ENCODE results near the gene TMC7.

The TMC7 gene

DNA sequence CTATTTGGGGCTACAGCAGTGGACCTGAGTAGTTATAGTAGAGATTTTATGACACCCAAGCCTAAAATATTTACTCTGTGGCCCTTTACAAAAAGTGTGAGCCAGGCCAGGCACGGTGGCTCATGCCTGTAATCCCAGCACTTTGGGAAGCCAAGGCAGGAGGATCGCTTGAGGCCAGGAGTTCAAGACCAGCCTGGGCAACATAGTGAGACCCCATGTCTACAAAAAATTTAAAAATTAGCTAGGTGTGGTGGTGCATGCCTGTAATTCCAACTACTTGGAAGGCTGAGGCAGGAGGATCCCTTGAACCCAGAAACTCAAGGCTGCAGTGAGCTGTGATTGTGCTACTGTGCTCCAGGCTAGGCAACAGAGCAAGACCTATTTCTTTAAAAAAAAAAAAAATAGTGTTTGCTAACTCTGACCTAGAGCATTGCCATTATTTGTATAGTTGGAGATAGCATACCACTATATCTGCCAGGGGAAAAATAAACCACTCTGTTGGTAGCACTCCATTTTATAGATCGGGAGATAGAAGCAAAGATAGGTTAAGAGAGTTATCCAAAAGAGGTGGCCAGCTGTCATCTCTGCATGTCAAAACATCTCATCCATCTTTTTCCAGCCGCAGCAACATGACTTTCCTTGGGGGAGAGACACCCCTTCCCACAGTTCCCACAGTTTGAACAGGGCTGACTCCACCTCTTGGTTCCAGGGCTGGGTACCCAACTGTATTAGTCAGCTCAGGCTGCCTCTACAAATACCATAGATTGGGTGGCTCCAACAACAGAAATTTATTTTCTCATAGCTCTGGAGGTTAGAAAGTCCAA lies 127.0 kb downstream of the TMC7 start:
- no peak for FAIRE-seq
- DNase-seq (ENCODE audit: low spot score) = no peak

DNA sequence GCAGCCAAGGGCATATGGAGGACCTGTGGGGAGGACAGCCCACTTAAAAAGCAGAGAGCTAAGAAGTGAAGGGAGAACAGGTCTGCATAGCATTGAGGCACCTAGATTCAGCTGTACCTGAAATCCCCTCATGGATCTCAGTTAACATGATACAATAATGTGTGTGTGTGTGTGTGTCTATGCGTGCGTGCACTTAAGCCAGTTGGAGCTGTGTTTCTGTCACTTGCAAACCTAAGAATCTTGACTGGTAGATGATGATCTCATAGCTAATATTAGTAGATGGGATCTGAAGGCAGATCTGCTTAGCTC lies 128.3 kb downstream of the TMC7 start:
- no peak for FAIRE-seq

More for the DNA sequence above, 128.3 kb downstream of the TMC7 start:
- no peak for DNase-seq (ENCODE audit: low spot score)

Data from urothelium cell line (cell line).